ENCODE results near the gene GBGT1. TPM values are rescaled to one million over a fixed set of nuclear protein-coding genes. Genes with fewer than 3 reads are reported as not detected.

Gene GBGT1
- total and polyA plus RNA-seq, 7 donors, result 1.6 to 4.4 (median 2.9) TPM

- Histone ChIP-seq H3K4me1 (peaks cover 78% of the 10 kb centered on the region), H3K4me3 (peak overlapping the region; percentile 12), H3K9me3 (no peaks in the 10 kb centered on the region), H3K27me3 (ENCODE audit: insufficient read depth in 3 of 3, low read length in 2 of 3) (no peaks in the 10 kb centered on the region), H3K27ac (peak overlapping the region; percentile 99), H3K36me3 (ENCODE audit: insufficient read depth in 1 of 2, low read depth in 1 of 2) (no peaks in the 10 kb centered on the region)
- ATAC-seq (peak; percentile 76 to 89 (median 84)), DNase-seq (peak; percentile 89 to 95)
- no peak for TF ChIP-seq CTCF (IDR thresholded peaks at IDR 0.05)
- WGBS, 3 donors, result 13 to 16% (median 14%) methylated on average over 21 of the region's 21 CpGs
- intact Hi-C loops (cut with DNase I), result no loop called here
These were observed 29.9 kb downstream of the GBGT1 start for GRCh38 chr9:133133681-133134387.

- Histone ChIP-seq H3K36me3 (ENCODE audit: insufficient read depth in 1 of 2, low read depth in 1 of 2) (no peaks in the 10 kb centered on the region), H3K4me3 (no peak overlapping the region), H3K9me3 (no peaks in the 10 kb centered on the region), H3K27ac (peak overlapping the region; percentile 99), H3K27me3 (ENCODE audit: insufficient read depth in 3 of 3, low read length in 2 of 3) (no peaks in the 10 kb centered on the region), H3K4me1 (peaks cover 78% of the 10 kb centered on the region)
- TF ChIP-seq CTCF (IDR thresholded peaks at IDR 0.05), result no peak
- WGBS, 3 donors, result 46 to 71% (median 46%) methylated on average over 16 of the region's 16 CpGs
- intact Hi-C loops (cut with DNase I), result no loop called here
- ATAC-seq (peak in 1 of 4 donors; percentile 1), DNase-seq (no peak)
These were observed 31.5 kb downstream of the GBGT1 start for GRCh38 chr9:133132174-133132573.

GRCh38 chr9:133131506-133131905 lies 32.2 kb downstream of the GBGT1 start:
- Histone ChIP-seq H3K27ac (peak overlapping the region; percentile 99), H3K36me3 (ENCODE audit: insufficient read depth in 1 of 2, low read depth in 1 of 2) (no peaks in the 10 kb centered on the region), H3K27me3 (ENCODE audit: insufficient read depth in 3 of 3, low read length in 2 of 3) (no peaks in the 10 kb centered on the region), H3K9me3 (no peaks in the 10 kb centered on the region), H3K4me3 (no peak overlapping the region), H3K4me1 (peaks cover 81% of the 10 kb centered on the region)
- intact Hi-C loops (cut with DNase I), result no loop called here
- WGBS, 3 donors, result 60 to 79% (median 62%) methylated on average over 5 of the region's 5 CpGs
- DNase-seq, result no peak
- no peak for ATAC-seq
- no peak for TF ChIP-seq CTCF (IDR thresholded peaks at IDR 0.05)

GRCh38 chr9:133130685-133131244 lies 32.9 kb downstream of the GBGT1 start:
- no peaks in the 10 kb centered on the region for H3K27me3 ChIP-seq (ENCODE audit: insufficient read depth in 3 of 3, low read length in 2 of 3)
- no peaks in the 10 kb centered on the region for H3K36me3 ChIP-seq (ENCODE audit: insufficient read depth in 1 of 2, low read depth in 1 of 2)
- no peak for ATAC-seq
- H3K4me3 ChIP-seq, result no peak overlapping the region
- H3K9me3 ChIP-seq, result no peaks in the 10 kb centered on the region
- H3K4me1 ChIP-seq, result peaks cover 80% of the 10 kb centered on the region
- peak overlapping the region; percentile 99 for H3K27ac ChIP-seq
- DNase-seq, result peak in 1 of 2 donors; percentile 56
- intact Hi-C loops (cut with DNase I), result no loop called here
- WGBS, 3 donors, result 74 to 91% (median 82%) methylated on average over 9 to 10 of the region's 10 CpGs
- TF ChIP-seq CTCF (IDR thresholded peaks at IDR 0.05), result no peak

Measured in psoas muscle (tissue), 8 donors.